HG02759 (cell line): Measurements from ENCODE around the gene ACYP1.

ENCODE experiments used
- ATAC-seq: cut with Tn5 transposase; IDR thresholded peaks from one replicate; pipeline ENCODE4 v1.9.1; 2021; ENCODE audit warnings: mild to moderate bottlenecking, moderate library complexity; ENCODE audit not compliant: unreplicated experiment

The ACYP1 gene

DNA sequence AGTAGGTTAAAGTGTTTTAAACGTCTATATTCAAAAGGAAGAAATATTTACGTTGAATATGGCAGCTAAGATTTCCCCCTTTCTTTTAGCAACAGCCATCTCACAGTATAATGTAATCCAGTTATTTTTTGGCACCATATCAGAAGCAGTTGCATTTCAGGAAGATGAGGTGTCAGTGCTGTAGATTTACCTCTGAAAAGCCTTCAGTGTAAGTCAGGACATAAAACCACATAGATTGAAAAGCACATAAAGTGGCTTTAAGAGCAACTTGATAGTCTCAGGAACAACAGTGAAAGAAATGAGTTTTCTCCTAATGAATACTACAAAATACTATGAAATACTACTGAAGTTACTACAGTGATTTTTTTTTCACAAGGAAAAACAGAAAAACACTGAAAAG, 19.5 kb downstream of the ACYP1 start:
- ATAC-seq, result no peak

DNA sequence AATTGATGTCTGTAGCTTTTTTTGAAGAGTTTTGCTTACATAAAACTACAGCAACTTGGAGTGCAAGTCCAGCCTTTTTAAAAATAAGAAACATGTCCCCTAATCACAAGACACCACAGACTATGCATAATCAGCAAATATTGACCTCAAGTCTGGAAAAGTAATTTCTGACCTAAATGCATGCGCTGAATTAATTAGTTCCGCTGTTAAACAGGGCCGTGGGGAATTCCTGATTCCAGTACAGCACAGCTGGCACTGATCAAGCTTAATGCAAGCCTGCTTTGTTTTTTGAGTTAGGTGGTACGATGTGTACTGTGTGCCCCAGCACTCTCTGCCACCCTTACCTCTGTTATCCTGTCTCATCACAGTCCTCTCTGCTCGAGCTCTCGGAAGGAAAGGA, 21.8 kb downstream of the ACYP1 start:
- ATAC-seq, result no peak

DNA sequence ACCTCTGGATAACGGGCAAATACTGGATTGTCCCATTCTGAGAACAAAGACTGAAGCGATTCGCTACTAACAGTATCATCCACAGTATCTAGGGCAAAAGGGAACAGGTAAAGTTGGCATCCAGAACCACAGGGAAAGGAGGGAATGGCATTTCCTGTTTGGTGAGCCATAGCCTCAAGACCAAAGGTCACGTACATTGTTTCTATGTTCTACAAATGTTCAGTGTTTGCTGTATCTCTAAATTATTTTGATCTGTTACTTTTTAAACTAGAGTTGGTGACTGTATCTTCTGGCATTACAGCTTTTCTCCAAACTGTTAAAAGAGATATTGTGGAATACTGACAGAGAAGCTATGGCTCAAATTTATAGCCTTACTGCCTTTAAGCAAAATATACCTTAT, 22.2 kb downstream of the ACYP1 start:
- ATAC-seq, result no peak

DNA sequence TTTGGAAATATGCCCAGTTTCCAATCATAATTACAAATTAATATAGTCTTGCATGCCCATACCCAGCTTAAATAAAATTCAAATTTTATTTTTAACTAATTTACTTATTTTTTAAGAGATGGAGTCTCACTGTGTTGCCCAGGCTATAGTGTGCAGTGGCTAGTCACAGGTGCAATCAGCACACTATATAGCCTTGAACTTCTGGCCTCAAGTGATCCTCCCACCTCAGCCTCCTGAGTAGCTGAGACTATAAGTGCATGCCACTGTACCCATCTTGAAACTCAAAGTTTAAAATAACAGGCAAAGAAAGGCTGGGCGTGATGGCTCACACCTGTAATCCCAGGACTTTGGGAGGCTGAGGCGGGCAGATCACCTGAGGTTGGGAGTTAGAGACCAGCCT, 22.9 kb downstream of the ACYP1 start:
- no peak for ATAC-seq

DNA sequence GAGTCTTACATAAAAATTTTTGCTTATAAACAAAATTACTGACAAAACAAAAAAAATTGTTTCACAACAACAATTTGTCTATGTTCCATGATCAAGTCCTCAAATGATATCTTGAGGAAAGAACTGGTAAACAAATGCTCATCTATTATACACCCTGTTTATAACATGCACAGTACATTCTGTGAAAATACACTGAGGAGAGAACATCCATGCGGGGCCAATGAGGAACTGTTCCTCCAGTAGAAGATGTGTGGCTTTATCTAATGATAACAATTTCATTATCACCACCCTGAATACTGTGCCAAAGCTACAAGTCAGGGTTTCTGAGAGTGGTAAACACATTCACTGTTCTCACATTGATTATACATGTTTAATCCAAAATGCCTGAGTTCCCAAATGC, 23.3 kb downstream of the ACYP1 start:
- ATAC-seq, result no peak

DNA sequence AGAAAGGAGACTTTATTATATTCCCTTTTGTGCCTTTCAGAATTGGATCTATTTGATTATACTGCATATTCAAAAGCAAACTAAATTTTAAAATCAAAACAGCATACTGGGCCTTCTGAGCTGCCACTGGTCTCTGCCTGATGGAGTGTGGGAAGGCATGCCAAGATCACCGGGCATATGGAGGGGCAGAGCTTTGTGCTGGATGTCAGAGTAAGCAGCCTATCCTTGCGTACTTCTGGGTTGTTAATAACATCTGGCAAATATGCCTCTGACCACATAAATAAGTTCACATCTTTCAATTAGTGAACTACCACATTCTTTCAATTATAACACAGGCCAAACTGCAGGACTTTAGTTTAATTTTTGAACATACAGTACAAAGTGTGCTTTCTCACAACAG, 30.9 kb downstream of the ACYP1 start:
- ATAC-seq, result no peak

DNA sequence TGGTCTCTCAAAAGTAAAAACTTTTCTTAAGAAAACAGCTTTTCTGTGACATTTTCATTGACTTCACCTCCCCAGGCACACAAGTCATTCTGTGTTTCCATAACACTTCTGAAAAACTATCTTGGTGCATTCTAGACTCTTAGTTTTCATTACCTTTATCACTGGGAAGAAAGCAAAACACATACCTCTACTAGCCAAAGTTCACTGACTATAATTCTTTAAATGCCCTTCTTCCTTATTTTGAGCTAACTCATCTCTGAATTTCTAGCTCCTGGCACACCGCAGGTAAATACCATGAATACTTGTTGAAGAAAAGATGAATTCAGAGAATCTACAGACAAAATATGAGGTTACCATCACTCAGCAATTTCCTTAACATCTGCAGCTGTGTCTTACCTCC, 33.7 kb downstream of the ACYP1 start:
- no peak for ATAC-seq

DNA sequence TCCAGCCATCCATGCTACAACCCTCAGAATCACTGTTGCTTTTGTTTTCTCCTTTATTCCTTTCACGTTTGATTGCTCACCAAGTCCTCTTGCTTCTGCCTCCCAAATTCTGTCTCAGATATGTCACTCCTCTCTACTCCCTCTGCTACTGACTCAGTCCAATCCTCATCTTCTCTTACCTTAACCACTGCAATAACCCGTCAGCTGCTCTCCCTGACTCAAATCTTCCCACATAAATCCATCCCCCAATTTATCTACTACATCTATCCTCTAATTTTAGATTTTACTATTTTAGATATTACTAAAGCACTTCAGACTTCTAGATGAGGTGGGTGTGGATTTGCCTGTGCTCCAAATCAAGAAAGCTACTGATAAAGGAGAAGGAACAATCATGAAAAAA, 37.9 kb downstream of the ACYP1 start:
- no peak for ATAC-seq

DNA sequence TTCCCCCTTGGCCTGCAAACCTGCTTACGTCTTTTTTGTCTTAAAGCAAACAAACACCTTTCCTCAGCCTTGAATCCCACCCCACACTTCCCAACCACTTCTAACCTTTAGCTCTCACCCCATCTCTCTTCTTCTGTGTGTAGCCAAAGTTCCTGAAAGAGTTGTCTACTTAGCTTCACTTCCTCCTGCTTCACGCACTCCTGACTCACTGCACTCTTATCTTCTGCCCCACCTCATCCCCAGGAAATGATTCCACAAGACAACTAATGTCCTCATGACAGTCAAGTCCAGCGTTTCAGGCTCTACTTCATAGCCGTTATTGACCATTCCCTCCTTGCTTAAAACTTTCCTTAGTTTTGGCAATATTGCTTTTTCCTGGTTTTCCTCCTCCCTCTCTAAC, 38.7 kb downstream of the ACYP1 start:
- ATAC-seq, result no peak

DNA sequence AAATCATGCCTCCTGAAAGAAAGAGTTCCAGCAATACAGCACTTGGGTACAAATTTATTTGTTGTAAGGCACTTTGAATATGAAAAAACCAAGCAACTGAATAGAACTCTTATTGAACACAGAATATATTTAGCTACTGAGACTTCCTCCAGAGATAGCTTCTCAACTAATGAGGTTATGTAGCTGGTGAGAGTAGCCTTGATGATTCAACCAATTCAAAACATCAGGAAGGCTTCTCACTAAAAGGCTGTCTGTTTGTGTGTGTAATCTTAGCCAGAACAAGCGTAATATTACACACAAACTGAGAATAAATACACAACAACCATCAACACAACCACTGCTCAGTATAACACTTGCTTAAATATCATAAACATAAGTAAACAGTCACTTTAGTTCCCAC, 40.7 kb downstream of the ACYP1 start:
- no peak for ATAC-seq

DNA sequence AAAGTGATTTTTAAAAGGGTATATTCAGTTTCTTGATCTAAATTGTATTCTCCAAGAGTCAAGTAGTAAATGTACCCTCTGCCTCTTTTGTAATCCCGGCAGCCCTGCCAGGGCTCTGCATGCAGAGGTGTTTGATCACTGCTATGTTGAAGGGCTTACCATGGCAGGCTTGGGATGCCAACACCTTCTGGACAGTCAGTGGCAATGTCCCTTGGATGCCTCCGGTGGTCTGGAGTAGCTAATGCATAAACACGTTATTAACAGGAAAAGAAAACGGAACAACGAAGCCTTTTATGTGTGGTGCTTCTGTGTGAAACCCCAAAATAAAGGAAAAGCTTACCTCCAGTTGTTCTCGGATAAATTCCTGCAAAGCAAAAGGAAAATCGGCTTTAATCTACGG, 41.2 kb downstream of the ACYP1 start:
- no peak for ATAC-seq

DNA sequence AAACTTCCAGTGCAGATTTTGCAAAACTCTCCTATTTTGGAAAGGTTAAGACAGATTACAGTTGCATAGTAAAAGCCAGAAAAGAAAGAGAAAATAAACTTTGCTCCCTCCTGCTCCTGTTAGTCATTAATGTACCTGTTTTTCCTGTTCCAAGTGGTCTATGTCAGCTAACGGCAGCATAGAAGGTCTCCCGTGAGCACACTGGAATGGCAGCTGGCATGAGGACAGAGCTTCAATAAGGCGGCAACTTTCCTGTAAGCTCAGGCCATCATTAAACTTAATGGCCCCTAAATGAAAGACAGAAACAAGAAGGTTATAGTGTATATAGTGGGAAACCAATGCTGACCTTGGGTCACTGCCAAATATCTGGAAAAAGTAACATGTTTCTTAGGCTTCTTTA, 45.1 kb downstream of the ACYP1 start:
- ATAC-seq, result no peak

DNA sequence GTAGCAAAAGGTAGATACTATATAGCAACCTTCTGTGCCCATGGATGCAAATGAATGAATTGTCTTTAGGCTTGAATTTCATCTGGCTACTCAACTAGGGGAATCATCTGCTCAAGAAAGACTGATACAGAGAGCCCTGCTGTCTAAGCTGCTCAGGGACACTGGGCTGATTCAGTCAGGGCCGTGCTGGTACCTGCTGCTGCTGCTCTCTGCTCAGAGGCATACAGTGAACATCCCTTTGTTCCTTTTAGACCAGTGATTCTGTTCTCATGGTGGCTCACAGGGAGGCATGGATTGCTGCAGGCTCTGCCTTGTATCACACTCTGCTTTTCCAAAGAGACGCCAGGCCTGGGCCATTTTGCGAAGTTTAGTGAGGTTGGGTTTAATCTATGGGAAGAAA, 47.0 kb downstream of the ACYP1 start:
- ATAC-seq, result no peak

DNA sequence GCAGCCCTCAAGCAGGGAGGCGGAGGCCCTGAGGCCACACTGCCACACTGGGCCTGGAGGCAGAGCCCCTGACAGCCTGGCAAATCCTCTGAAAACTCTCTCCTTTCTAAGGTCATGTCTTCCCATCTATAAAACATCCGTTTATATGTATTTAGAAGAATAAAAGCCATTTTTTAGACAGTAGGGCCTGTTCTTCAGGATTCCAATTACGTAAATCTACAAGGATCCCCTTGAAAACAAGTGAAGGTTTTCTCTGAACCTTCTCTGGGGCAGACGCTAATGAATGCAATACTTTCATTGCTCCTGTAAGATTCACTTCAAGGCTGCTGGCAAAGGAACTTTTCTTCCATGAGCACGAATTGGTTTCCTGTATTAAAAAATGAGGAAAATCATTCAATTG, 48.3 kb downstream of the ACYP1 start:
- ATAC-seq, result no peak

DNA sequence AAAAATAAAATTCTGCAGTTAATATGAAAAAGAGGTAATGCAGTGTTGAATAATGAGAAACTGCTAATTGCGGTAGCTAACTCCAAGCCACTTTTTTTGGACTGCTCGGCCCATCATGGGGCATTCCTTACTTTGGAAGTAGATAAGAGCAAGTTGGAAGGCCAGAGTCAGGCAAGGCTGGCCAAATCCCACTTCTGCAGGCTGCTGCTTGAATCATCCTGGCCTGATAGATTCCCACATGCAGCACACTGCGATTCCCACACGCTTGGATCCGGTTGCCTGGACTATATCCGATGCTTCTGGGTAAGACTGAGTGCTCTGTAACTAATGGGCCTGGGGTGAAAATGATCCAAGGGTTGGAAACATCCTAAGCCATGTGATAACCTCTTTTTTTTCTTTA, 50.5 kb downstream of the ACYP1 start:
- ATAC-seq, result no peak

DNA sequence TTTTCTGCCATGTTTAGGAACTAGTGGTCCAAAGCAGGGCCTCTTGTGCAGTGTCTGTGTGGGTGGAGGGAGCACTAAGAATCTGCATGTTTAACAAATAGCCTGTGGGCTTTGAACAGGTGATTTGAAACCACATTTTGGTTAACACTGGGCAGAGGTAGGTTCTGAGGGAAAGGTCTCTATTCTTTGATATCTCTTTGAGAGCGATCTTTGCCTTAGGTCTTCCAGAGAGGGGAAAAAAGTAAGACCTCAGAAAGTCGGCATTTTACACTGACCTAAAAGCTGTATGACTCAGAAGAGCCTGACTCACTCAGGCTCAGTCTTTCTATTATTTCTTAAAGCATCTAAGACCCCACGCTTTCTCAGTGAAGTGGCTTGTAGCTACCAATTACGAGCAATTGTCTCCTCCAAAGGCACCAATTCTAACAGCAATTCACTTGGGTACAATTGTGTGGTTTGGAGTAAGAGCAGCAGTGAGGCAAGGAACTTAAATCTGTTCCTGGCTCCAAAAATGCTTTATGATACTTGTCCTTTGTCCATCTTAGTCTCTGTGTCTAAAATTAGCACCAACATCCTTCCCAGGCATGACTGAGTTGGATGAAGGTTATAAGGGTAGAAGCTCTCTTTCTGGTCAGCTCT, 52.3 kb downstream of the ACYP1 start:
- no peak for ATAC-seq

DNA sequence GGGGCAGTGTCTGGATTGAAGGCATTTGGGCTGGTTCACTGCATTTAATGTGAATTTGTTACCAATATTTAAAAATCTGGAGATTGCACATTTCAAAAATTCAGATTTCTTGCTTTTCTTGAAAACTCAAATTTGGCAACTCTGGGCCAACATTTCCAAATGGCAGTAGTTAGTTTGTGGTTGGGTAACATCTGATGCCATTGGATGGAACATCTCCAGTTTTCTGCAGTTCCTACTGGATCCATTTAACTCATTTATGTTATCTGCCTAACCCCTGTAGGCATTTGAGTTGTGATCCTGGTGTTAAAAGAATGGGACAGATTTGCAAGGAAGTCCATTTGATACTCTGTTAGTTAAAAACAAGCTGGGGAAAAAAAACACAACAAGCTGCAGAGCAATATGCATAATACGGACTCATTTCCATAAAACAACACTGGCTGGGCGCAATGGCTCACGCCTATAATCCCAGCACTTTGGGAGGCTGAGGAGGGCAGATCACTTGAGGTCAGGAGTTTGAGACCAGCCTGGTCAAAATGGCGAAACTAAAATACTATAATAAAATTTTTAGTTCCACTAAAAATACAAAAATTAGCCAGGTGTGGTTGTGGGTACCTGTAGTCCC, 53.2 kb downstream of the ACYP1 start:
- no peak for ATAC-seq

DNA sequence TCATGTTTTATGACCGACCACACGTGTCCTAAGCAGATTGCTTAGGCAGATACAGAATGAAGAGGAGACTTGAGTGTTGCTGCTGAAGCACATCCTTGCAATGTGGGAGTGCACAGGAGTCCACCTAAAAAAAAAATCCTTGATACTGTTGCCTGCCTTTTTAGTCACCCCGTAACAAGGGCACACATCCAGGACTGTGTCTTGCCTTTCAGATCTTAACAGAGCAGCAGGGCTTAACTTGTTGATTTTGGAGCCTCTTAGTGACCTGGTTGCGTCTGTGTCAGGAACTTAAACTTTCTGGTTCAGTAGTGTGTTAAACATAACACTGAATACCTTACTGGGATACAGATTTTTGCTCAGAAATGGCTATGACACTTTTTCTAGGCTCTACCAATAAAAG, 54.6 kb downstream of the ACYP1 start:
- ATAC-seq, result no peak

DNA sequence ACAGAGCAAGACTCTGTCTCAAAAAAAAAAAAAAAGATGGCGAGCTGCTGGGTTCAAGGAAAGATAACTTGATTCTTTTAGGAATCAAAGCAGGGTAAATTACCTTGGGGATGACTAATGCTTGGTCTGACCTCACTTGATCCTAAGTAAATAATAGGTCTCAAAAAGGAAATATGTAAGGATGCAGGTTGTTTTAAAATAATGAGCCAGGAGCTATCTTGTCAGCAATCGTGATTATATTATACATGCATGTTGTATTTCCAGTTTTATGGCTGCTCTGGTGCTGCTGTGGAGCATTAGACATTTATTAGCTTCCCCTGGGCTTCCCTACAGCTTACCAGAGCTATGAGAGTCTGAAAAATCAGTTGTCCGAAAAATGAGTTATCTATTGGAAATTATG, 58.5 kb downstream of the ACYP1 start:
- ATAC-seq, result no peak

DNA sequence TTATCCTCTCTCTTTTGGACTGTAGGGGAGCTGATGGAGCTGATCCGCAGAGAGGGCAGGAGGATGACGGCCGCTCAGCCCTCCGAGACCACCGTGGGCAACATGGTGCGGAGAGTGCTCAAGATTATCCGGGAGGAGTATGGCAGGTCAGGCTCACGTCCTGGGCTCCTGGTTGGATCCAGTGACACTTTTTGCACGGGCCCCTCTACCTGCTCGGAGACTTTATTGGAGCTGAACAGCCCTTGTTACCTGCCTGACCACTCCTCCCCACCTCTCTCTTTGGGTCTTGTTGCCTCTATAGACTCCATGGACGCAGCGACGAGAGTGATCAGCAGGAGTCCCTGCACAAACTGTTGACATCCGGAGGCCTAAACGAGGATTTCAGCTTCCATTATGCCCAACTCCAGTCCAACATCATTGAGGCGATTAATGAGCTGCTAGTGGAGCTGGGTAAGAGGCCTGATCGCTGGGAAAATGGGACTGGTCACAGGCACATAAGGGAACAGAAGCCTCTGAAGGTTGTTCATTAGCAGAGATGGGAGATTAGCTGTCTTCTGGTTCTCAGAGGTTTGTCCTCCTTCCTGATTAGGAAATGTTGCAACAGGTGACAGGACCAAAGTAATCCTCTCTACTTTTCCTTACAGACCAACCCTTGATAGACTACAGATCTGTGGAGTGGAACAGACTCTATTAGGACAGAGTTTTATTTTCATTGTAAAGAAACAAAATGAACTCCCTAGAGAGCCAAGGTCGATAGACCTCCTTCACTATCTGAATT, 60.4 kb downstream of the ACYP1 start:
- no peak for ATAC-seq
